GM12878 (cell line): ENCODE measurements around the gene CFAP410. TPM values are rescaled to one million over a fixed set of nuclear protein-coding genes. Genes with fewer than 3 reads are reported as not detected.
A peak's percentile ranks its signal among the peaks of the same experiment; 100 is the strongest.

Source experiments
- HDAC2 ChIP-seq: fragments of 200-600 bp; sonication (generic); IDR thresholded peaks from 2 replicates; pipeline ENCODE4 v1.6.1; 2017
- MYC ChIP-seq: IDR thresholded peaks from 2 replicates; pipeline ENCODE4 v1.6.1; 2011; ENCODE audit warnings: mild to moderate bottlenecking, low read length, moderate library complexity, inconsistent platforms; ENCODE audit not compliant: insufficient read depth, insufficient replicate concordance, insufficient read length, severe bottlenecking
- YY1 ChIP-seq: IDR thresholded peaks from 2 replicates; pipeline ENCODE4 v1.6.1; 2011; ENCODE audit warnings: low read depth, mild to moderate bottlenecking, low read length
- polyA plus RNA-seq, 11 experiments: library from polyadenylated mRNA; depleted of rRNA in 4 of 11; unstranded in 6 of 11; stranded (reverse) in 5 of 11; fragments of >200 nt; fragmentation: Nextera tagmentation in 4 of 11; fragmentation: Illumina TruSeq in 1 of 11; extraction: Ambion mirVana in 4 of 11; extraction: Trizol in 1 of 11; gene quantifications; 1 replicate in 1 of 11; 2 replicates in 10 of 11; pipeline versions ENCODE4 v1.2.1 to v1.2.3, GENCODE V29; 2011 to 2016; ENCODE audit warnings: inconsistent platforms in 2 of 11, missing spikeins in 2 of 11, low read depth in 1 of 11
- total RNA-seq, 4 experiments: library from RNA; depleted of rRNA in 3 of 4; stranded (reverse); fragments of >200 nt in 3 of 4; fragmentation: Illumina TruSeq in 1 of 4; extraction: Trizol in 1 of 4; gene quantifications; 2 replicates each; pipeline versions ENCODE4 v1.2.1 to v1.2.3, GENCODE V29; 2013 to 2021
- TF ChIP-seq, protein P1 (sequence below): fragments of 450-650 bp; IDR thresholded peaks from 2 replicates; pipeline ENCODE4 v1.6.1; 2017; ENCODE audit warnings: mild to moderate bottlenecking, moderate library complexity
- TF ChIP-seq, protein P2 (sequence below), 3 experiments: IDR thresholded peaks in 2 of 3; conservative IDR thresholded peaks in 1 of 3; 2 replicates each; pipeline ENCODE4 v1.5.1; 2011; ENCODE audit warnings: low read depth in 3 of 3, low read length in 3 of 3, mild to moderate bottlenecking in 3 of 3, control low read depth in 2 of 3, moderate library complexity in 2 of 3, inconsistent platforms in 1 of 3, mixed read lengths in 1 of 3; ENCODE audit not compliant: control insufficient read depth in 2 of 3, insufficient read depth in 1 of 3; ENCODE audit errors: extremely low read depth in 1 of 3

The CFAP410 gene
- total and polyA plus RNA-seq, 10 of the 15 experiments (the other 5 are each of a cell fraction or from before 2014, with no cell fraction given): 0.14 to 24.8 (median 11.3) TPM

DNA sequence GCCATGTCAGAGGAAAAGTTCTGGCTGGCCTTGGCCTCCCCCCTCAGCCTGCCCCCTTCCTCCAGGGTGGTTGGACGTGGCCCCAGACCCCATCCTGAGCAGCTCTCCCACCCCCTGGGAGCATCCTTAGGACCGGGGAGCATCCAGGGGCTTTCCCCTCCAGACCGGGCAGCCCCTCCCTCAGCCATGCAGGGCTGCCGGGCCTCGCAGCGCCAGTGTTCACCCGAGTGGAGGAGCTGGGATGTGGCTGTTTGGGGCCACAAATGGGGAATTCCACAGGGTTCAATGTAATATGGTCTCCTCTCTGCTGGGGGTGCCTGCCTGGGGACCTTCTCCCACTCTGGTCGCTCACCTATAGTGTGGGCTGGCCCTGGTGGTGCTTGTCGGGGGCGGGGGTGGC is 43.5 kb downstream of the CFAP410 start (continued):
- TF ChIP-seq, protein P1, sequence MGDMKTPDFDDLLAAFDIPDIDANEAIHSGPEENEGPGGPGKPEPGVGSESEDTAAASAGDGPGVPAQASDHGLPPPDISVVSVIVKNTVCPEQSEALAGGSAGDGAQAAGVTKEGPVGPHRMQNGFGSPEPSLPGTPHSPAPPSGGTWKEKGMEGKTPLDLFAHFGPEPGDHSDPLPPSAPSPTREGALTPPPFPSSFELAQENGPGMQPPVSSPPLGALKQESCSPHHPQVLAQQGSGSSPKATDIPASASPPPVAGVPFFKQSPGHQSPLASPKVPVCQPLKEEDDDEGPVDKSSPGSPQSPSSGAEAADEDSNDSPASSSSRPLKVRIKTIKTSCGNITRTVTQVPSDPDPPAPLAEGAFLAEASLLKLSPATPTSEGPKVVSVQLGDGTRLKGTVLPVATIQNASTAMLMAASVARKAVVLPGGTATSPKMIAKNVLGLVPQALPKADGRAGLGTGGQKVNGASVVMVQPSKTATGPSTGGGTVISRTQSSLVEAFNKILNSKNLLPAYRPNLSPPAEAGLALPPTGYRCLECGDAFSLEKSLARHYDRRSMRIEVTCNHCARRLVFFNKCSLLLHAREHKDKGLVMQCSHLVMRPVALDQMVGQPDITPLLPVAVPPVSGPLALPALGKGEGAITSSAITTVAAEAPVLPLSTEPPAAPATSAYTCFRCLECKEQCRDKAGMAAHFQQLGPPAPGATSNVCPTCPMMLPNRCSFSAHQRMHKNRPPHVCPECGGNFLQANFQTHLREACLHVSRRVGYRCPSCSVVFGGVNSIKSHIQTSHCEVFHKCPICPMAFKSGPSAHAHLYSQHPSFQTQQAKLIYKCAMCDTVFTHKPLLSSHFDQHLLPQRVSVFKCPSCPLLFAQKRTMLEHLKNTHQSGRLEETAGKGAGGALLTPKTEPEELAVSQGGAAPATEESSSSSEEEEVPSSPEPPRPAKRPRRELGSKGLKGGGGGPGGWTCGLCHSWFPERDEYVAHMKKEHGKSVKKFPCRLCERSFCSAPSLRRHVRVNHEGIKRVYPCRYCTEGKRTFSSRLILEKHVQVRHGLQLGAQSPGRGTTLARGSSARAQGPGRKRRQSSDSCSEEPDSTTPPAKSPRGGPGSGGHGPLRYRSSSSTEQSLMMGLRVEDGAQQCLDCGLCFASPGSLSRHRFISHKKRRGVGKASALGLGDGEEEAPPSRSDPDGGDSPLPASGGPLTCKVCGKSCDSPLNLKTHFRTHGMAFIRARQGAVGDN: 0 out of 2 replicates have a peak, but pooled peaks have one; percentile 27
- TF ChIP-seq YY1 (no peak), HDAC2 (no peak), MYC (no peak)
- TF ChIP-seq, protein P2, sequence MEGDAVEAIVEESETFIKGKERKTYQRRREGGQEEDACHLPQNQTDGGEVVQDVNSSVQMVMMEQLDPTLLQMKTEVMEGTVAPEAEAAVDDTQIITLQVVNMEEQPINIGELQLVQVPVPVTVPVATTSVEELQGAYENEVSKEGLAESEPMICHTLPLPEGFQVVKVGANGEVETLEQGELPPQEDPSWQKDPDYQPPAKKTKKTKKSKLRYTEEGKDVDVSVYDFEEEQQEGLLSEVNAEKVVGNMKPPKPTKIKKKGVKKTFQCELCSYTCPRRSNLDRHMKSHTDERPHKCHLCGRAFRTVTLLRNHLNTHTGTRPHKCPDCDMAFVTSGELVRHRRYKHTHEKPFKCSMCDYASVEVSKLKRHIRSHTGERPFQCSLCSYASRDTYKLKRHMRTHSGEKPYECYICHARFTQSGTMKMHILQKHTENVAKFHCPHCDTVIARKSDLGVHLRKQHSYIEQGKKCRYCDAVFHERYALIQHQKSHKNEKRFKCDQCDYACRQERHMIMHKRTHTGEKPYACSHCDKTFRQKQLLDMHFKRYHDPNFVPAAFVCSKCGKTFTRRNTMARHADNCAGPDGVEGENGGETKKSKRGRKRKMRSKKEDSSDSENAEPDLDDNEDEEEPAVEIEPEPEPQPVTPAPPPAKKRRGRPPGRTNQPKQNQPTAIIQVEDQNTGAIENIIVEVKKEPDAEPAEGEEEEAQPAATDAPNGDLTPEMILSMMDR (IDR thresholded peaks at IDR 0.05 in 2 of 3, conservative IDR thresholded peaks at IDR 0.05 in 1 of 3; ENCODE audit: control insufficient read depth in 2 of 3, extremely low read depth in 1 of 3, insufficient read depth in 1 of 3, low read depth in 3 of 3, low read length in 3 of 3): peak; percentile 10 to 24 (median 22); a peak in 4 of 6 replicates
